EL (cell line): Measurements from ENCODE around the gene NXPE3.
A peak's percentile ranks its signal among the peaks of the same experiment; 100 is the strongest.
"Not testable (repeated sequence)": the region's sequence is repeated elsewhere in the genome, so short reads cannot be mapped to it uniquely, and the experiment has no call there.

Source experiments
- DNase-seq: peaks from one replicate; pipeline ENCODE4 v3.0.0-alpha.2; 2016

The NXPE3 gene

DNA sequence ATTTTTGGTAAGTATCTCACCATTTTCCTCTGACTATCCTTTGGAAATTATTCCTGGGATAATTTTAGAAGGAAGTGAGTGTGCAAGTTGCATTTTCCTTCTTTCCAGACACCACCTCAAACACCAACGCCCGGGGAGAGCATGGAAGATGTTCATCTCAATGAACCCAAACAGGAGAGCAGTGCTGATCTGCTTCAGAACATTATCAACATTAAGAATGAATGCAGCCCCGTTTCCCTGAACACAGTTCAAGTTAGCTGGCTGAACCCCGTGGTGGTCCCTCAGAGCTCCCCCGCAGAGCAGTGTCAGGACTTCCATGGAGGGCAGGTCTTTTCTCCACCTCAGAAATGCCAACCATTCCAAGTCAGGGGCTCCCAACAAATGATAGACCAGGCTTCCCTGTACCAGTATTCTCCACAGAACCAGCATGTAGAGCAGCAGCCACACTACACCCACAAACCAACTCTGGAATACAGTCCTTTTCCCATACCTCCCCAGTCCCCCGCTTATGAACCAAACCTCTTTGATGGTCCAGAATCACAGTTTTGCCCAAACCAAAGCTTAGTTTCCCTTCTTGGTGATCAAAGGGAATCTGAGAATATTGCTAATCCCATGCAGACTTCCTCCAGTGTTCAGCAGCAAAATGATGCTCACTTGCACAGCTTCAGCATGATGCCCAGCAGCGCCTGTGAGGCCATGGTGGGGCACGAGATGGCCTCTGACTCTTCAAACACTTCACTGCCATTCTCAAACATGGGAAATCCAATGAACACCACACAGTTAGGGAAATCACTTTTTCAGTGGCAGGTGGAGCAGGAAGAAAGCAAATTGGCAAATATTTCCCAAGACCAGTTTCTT lies 74.2 kb downstream of the NXPE3 start:
- DNase-seq, result no peak

- no peak for DNase-seq
These were observed 75.0 kb downstream of the NXPE3 start for GRCh38 chr3:101853982-101854381.

GRCh38 chr3:101854608-101855304 lies 75.7 kb downstream of the NXPE3 start:
- no peak for DNase-seq

GRCh38 chr3:101857301-101857741 lies 78.3 kb downstream of the NXPE3 start:
- DNase-seq, result no peak

- DNase-seq, result no peak
These were observed 79.5 kb downstream of the NXPE3 start for GRCh38 chr3:101858464-101859030.

- DNase-seq, result no peak
These were observed 81.0 kb downstream of the NXPE3 start for GRCh38 chr3:101859882-101860448.

DNA sequence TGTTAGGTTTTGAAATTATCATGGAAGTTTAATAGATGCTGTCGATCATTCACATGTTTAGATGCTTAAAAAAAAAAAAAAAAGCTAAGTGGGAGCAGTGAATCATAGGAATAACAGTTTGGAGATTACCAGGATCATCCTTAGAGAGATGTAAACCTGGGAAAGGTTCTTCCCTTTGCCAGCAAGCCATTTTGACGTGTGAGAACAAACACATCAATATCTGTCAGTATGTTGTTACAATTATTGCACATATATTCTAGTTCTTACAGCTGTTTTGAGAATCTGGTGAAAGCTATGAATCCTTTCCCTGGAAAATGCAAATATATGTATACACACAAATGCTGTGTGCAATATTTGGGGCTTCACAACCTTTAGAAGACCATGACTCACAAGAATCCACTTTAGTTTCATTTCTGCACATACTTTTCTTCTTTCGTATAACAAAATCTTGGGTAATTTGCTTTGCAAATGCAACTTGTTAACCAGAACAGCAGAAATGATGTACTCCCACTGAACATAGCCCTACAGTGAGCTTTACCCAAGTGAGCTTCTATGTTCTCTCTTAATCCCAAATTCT lies 82.3 kb downstream of the NXPE3 start:
- no peak for DNase-seq

GRCh38 chr3:101861789-101862415 lies 82.9 kb downstream of the NXPE3 start:
- no peak for DNase-seq

- no peak for DNase-seq
These were observed 83.6 kb downstream of the NXPE3 start for GRCh38 chr3:101862416-101863165.

GRCh38 chr3:101864926-101865325 lies 85.9 kb downstream of the NXPE3 start:
- DNase-seq, result not testable (repeated sequence)

GRCh38 chr3:101865751-101866509 lies 86.9 kb downstream of the NXPE3 start:
- DNase-seq, result no peak

- DNase-seq, result no peak
These were observed 88.5 kb downstream of the NXPE3 start for GRCh38 chr3:101867511-101867910.

- DNase-seq, result no peak
These were observed 89.0 kb downstream of the NXPE3 start for GRCh38 chr3:101867996-101868395.

DNA sequence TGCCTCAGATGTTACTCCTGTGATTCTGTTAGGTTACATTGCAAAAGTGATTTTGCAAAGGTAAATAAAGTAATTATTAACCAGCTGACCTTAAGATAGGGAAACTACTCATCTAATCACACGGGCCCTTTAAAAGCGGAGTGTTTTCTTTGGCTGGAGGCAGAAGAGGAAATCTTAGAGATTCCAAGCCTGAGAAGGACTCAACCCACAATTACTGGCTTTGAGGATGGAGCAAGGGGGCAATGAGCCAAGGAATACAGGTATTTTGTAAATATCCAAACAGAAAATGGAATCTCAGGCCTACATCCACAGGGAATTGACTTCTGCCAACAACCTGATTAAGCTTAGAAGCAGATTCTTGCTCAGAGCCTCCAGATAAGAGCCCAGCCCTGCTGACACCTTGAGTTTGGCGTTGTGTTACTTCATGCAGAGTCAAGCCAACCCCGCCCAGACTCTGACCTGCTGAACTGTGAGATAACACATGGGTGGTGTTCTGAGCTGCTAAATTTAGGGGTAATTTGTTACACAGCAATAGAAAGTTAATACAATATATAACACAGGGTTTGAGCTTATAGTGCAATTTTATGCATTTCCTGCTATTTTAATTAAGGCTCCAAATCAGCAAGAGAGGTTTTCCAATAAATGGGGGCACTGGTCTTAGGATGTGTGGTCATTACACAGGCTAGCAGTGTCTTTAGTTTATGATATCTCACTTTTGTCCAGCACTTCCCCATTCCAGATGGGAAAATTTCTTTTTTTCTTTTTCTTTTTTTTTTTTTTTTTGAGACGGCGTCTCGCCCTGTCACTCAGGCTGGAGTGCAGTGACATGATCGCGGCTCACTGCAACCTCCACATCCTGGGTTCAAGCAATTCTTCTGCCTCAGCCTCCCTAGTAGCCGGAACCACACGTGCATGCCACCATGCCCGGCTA lies 89.8 kb downstream of the NXPE3 start:
- peak; percentile 33 for DNase-seq

GRCh38 chr3:101870138-101870537 lies 91.1 kb downstream of the NXPE3 start:
- peak; percentile 45 for DNase-seq

DNA sequence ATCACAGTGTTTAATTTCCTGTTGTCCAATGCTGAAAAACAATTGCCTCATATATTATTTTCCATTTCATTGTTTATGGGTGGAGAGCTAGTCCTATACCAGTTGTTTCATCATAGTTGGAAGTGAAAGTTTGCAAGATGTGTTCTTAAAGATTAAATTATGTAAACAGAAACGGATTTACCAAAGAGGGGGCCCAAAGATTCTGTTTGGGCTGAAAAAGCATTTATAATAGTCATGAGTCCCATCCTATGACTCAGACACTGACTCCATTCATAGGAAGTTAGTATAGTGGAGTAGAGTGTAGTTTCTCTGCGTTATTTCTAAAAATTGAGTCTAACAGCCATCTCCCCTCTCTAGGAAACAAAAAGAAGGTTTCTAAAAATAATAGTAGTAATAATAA lies 94.6 kb downstream of the NXPE3 start:
- DNase-seq, result peak; percentile 53

- no peak for DNase-seq
These were observed 97.1 kb downstream of the NXPE3 start for GRCh38 chr3:101876142-101876541.
